ENCODE measurements around the gene CTNNBL1. TPM values are rescaled to one million over a fixed set of nuclear protein-coding genes. Genes with fewer than 3 reads are reported as not detected.

The CTNNBL1 gene
- polyA plus RNA-seq, 1 of the 3 experiments (the other 2 are of a cell fraction), result 29.5 TPM

DNA sequence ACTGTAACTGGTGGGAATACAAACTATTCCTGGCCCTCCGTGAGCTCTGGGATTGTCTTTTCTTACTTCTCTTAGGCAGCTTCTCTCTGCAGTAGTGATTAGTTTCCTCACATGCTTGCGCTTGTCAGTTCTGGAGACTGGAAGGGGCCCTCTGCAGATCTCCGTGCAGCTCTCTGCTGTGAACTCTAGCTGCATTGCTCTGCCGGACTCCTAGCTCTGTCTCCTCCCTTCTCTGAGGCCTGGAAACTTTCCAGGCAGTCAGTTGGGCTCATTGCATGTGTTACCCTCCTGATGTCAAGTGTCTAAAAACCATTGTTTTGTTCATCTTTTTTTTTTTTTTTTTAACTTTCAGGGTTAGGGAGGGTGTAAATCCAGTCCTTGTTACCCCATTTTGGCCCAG lies 102.3 kb downstream of the CTNNBL1 start:
- H3K9me2 ChIP-seq, result no peaks in the 10 kb centered on the region
- H3K9ac ChIP-seq, result no peak overlapping the region
- H3K36me3 ChIP-seq (replicated peaks in 1 of 2; ENCODE audit: control insufficient read depth in 1 of 2, insufficient read depth in 2 of 2, low read length in 1 of 2), result peaks cover 24 to 30% of the 10 kb centered on the region in 2 experiments
- H3K27ac ChIP-seq (ENCODE audit: low read depth in 2 of 2, low read length in 1 of 2), result no peak overlapping the region
- no peaks in the 10 kb centered on the region for H3K27me3 ChIP-seq (ENCODE audit: insufficient read depth)
- H3K9me3 ChIP-seq, result no peaks in the 10 kb centered on the region
- no peaks in the 10 kb centered on the region for H3K4me1 ChIP-seq (ENCODE audit: control insufficient read depth in 1 of 2, insufficient read depth in 2 of 2, low read depth in 1 of 2, low read length in 1 of 2)
- H3K4me3 ChIP-seq (ENCODE audit: low read depth in 2 of 2, low read length in 1 of 2), result no peak overlapping the region
- H3F3A ChIP-seq (replicated peaks; ENCODE audit: insufficient read depth), result no peaks in the 10 kb centered on the region
- no peak overlapping the region for H3K4me2 ChIP-seq
- 91% methylated on average over 4 of the region's 4 CpGs for WGBS (ENCODE audit: low lambda C conversion rate)
- no peak overlapping the region for H2AFZ ChIP-seq (ENCODE audit: low read depth)
- ChIA-PET CTCF (interaction anchor here (1.2 kb wide), 1 partner anchor 232 kb away, joined by 3 read pairs; no protein-coding TSS in a partner anchor), POLR2A (no interaction called here)
- H4K20me1 ChIP-seq (ENCODE audit: insufficient read depth), result no peaks in the 10 kb centered on the region
- no peak for TF ChIP-seq MEF2A (IDR thresholded peaks at IDR 0.05; ENCODE audit: borderline replicate concordance, low read depth)
- no peak for TF ChIP-seq ELF1 (IDR thresholded peaks at IDR 0.05)
- no peak for TF ChIP-seq FOSL2 (IDR thresholded peaks at IDR 0.05; ENCODE audit: borderline replicate concordance, low read depth)
- TF ChIP-seq, protein P1, sequence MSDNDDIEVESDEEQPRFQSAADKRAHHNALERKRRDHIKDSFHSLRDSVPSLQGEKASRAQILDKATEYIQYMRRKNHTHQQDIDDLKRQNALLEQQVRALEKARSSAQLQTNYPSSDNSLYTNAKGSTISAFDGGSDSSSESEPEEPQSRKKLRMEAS (IDR thresholded peaks at IDR 0.05; ENCODE audit: low read depth), result no peak
- no peak for TF ChIP-seq NRF1 (IDR thresholded peaks at IDR 0.05; ENCODE audit: low read depth, low read length)
- no peak for TF ChIP-seq NFIC (IDR thresholded peaks at IDR 0.05; ENCODE audit: borderline replicate concordance)
- TF ChIP-seq, protein P2, sequence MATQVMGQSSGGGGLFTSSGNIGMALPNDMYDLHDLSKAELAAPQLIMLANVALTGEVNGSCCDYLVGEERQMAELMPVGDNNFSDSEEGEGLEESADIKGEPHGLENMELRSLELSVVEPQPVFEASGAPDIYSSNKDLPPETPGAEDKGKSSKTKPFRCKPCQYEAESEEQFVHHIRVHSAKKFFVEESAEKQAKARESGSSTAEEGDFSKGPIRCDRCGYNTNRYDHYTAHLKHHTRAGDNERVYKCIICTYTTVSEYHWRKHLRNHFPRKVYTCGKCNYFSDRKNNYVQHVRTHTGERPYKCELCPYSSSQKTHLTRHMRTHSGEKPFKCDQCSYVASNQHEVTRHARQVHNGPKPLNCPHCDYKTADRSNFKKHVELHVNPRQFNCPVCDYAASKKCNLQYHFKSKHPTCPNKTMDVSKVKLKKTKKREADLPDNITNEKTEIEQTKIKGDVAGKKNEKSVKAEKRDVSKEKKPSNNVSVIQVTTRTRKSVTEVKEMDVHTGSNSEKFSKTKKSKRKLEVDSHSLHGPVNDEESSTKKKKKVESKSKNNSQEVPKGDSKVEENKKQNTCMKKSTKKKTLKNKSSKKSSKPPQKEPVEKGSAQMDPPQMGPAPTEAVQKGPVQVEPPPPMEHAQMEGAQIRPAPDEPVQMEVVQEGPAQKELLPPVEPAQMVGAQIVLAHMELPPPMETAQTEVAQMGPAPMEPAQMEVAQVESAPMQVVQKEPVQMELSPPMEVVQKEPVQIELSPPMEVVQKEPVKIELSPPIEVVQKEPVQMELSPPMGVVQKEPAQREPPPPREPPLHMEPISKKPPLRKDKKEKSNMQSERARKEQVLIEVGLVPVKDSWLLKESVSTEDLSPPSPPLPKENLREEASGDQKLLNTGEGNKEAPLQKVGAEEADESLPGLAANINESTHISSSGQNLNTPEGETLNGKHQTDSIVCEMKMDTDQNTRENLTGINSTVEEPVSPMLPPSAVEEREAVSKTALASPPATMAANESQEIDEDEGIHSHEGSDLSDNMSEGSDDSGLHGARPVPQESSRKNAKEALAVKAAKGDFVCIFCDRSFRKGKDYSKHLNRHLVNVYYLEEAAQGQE (IDR thresholded peaks at IDR 0.05; ENCODE audit: low read depth, low read length), result no peak
- TF ChIP-seq, protein P3, sequence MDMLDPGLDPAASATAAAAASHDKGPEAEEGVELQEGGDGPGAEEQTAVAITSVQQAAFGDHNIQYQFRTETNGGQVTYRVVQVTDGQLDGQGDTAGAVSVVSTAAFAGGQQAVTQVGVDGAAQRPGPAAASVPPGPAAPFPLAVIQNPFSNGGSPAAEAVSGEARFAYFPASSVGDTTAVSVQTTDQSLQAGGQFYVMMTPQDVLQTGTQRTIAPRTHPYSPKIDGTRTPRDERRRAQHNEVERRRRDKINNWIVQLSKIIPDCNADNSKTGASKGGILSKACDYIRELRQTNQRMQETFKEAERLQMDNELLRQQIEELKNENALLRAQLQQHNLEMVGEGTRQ (IDR thresholded peaks at IDR 0.05; ENCODE audit: borderline replicate concordance, low read depth, low read length), result no peak
- TF ChIP-seq TEAD4 (IDR thresholded peaks at IDR 0.05; ENCODE audit: borderline replicate concordance, insufficient read depth), result no peak
- no peak for TF ChIP-seq CHD2 (IDR thresholded peaks at IDR 0.05; ENCODE audit: low read length, partially characterized antibody)
- no peak for TF ChIP-seq SMC3 (IDR thresholded peaks at IDR 0.05; ENCODE audit: low read depth, low read length)
- DNase-seq, result no peak
- no peaks in the 10 kb centered on the region for H3K79me2 ChIP-seq (ENCODE audit: insufficient read depth)

DNA sequence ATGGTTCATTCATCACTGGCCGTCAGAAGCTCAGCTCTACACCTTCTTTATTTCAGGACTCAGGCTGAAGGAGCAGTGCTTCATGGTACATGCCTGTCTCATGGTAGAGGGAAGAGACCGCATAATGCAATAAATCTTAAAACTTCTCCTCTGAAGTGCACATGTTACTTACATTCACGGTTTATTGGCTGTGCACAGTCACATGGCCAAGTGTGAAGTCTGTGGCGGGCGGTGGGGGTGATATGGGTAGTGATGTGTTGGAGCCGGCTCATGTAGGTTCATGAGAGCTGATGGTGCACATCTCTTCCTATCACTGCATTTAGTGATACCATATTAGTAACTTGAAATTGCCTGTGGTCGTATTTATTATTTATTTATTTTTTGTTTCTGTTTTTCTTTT lies 102.9 kb downstream of the CTNNBL1 start:
- POLR2A ChIA-PET, result no interaction called here
- Histone ChIP-seq H3F3A (replicated peaks; ENCODE audit: insufficient read depth) (no peaks in the 10 kb centered on the region), H3K9ac (no peak overlapping the region), H3K36me3 (replicated peaks in 1 of 2; ENCODE audit: control insufficient read depth in 1 of 2, insufficient read depth in 2 of 2, low read length in 1 of 2) (peaks cover 22 to 26% of the 10 kb centered on the region in 2 experiments), H3K27me3 (ENCODE audit: insufficient read depth) (no peaks in the 10 kb centered on the region), H2AFZ (ENCODE audit: low read depth) (no peak overlapping the region), H3K4me2 (no peak overlapping the region), H3K9me3 (no peaks in the 10 kb centered on the region), H3K27ac (ENCODE audit: low read depth in 2 of 2, low read length in 1 of 2) (no peak overlapping the region), H3K9me2 (no peaks in the 10 kb centered on the region), H3K4me3 (ENCODE audit: low read depth in 2 of 2, low read length in 1 of 2) (no peak overlapping the region), H3K4me1 (ENCODE audit: control insufficient read depth in 1 of 2, insufficient read depth in 2 of 2, low read depth in 1 of 2, low read length in 1 of 2) (no peaks in the 10 kb centered on the region), H3K79me2 (ENCODE audit: insufficient read depth) (no peaks in the 10 kb centered on the region), H4K20me1 (ENCODE audit: insufficient read depth) (no peaks in the 10 kb centered on the region)
- CTCF ChIA-PET, result interaction anchor here (1.2 kb wide), 1 partner anchor 232 kb away, joined by 3 read pairs; no protein-coding TSS in a partner anchor
- no peak for DNase-seq
- WGBS (ENCODE audit: low lambda C conversion rate), result 89% methylated on average over 7 of the region's 7 CpGs
- TF ChIP-seq, protein P3 (IDR thresholded peaks at IDR 0.05; ENCODE audit: borderline replicate concordance, low read depth, low read length), result no peak

All from SK-N-SH (cell line).